Activated T-cell treated with anti-CD3 and anti-CD28 coated beads, Interleukin-2, amount 50 U/mL, for 72 hours (primary cell): ENCODE results near the gene SIPA1L3. TPM values are rescaled to one million over a fixed set of nuclear protein-coding genes. Genes with fewer than 3 reads are reported as not detected.
A peak's percentile ranks its signal among the peaks of the same experiment; 100 is the strongest.

Experiments used
- ATAC-seq, 2 donors: fragments of 150-1000 bp; cut with Tn5 transposase; replicated peaks in 1 of 2; 2 replicates each; pipeline ENCODE4 v1.10.0; 2021; ENCODE audit warnings: moderate library complexity in 2 of 2, mild to moderate bottlenecking in 1 of 2
- DNase-seq, 2 donors: peaks; one replicate each; pipeline ENCODE4 v3.0.0; 2021 to 2022; ENCODE audit warnings: mixed read lengths in 1 of 2
- H3K27ac Mint-ChIP-seq: one replicate; pipeline ENCODE4 v1.8.0; 2022; ENCODE audit warnings: mild to moderate bottlenecking, moderate library complexity, mixed read lengths
- H3K27me3 Mint-ChIP-seq: one replicate; pipeline ENCODE4 v1.8.0; 2022; ENCODE audit warnings: low read depth, mixed read lengths
- H3K36me3 Mint-ChIP-seq, 2 donors: one replicate each; pipeline ENCODE4 v1.8.0; 2022; ENCODE audit warnings: mixed read lengths in 2 of 2, mild to moderate bottlenecking in 1 of 2; ENCODE audit not compliant: insufficient read depth in 2 of 2
- H3K4me1 Mint-ChIP-seq: one replicate; pipeline ENCODE4 v1.8.0; 2022; ENCODE audit warnings: low read depth, mixed read lengths
- H3K4me3 Mint-ChIP-seq, 2 donors: one replicate each; pipeline ENCODE4 v1.8.0; 2022; ENCODE audit warnings: mild to moderate bottlenecking in 2 of 2, mixed read lengths in 2 of 2, moderate library complexity in 2 of 2
- H3K9me3 Mint-ChIP-seq, 2 donors: one replicate each; pipeline ENCODE4 v1.8.0; 2022; ENCODE audit warnings: mixed read lengths in 2 of 2
- total RNA-seq, 2 donors: library from RNA; stranded (reverse); gene quantifications; one replicate each; pipeline ENCODE4 v1.2.3, GENCODE V29; 2022

Gene SIPA1L3
- total RNA-seq, 2 donors from 2014 or later: 12.8 TPM

DNA sequence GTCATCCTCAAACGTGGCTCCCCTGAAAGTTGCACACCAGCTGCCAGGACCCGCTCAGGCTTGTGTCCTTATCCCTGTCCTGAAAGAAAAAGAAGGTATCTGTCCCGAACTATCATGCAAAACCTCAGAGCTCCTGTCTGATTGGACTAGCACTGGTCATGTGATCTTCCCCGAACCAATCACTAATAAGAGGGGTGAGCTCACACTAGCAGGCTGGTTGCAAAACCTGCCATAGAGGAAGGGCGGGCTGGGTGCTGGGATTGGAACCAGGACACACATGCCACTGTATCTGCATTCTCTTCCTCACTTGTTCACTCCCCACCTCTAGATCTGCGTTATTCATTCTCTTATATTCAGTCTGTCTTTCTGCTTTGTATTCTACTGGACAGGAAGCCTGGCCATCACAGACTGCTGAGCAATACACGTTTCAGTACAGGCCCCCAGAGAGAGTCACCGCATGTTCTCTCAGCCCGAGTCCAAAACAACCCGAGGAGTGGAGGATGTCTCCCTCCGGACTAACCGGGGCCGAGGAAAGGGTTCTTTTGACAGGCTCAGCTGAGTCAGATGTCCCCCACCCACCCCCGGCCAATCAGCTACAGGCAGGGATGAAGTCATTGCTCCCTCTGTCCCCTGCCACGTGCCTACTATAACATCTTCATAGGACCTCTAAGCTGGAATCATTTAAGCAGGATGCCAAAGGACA is 97.7 kb downstream of the SIPA1L3 start:
- DNase-seq (peak; percentile 15 to 21), ATAC-seq (peak; percentile 22 to 37)
- Mint-ChIP-seq H3K9me3 (no peaks in the 10 kb centered on the region), H3K36me3 (no peaks in the 10 kb centered on the region), H3K4me3 (no peak overlapping the region), H3K4me1 (peaks cover 5% of the 10 kb centered on the region), H3K27ac (no peak overlapping the region), H3K27me3 (no peaks in the 10 kb centered on the region)

- no peak overlapping the region for H3K27ac Mint-ChIP-seq
Measured at GRCh38 chr19:38005224-38005614, 98.2 kb downstream of the SIPA1L3 start.

DNA sequence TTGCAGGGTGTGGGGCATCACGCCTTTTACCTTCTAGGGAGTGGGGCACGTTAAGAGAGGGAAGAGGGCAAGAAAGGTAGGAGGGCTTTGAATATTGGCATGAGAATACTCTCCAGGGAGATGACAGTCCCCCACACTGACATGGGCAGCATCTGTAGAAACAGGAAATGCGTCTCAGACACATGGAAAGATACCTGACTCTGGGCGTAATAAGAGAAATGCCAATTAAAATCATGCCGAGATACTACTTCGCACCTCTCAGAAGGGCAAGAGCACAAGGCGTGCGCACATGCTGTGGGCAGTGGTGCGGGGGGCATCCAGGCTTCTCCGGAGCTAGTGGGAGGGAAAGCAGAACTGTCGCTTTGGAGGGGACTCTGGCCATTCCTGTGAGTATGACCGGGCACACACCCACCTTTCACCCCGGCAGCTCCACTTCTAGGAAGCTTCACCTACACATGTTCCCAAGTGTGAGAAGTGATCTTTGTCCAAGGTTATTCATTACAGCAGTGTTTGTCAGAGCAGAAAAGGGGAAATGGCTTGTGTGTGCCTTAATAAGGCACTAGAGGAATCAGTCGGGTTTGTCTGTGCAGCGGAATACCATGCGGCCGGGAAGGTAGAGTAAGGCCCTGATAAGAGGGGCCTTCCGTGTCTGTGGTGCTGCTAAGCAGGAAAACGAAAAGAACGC is 99.5 kb downstream of the SIPA1L3 start:
- ATAC-seq: no peak
- Mint-ChIP-seq H3K36me3 (no peaks in the 10 kb centered on the region), H3K27ac (no peak overlapping the region), H3K4me1 (no peaks in the 10 kb centered on the region), H3K27me3 (no peaks in the 10 kb centered on the region), H3K9me3 (no peaks in the 10 kb centered on the region), H3K4me3 (no peak overlapping the region)
- DNase-seq: no peak

More at GRCh38 chr19:38005224-38005614, 98.2 kb downstream of the SIPA1L3 start:
- DNase-seq (no peak), ATAC-seq (no peak)
- peaks cover 3% of the 10 kb centered on the region for H3K4me1 Mint-ChIP-seq
- H3K9me3 Mint-ChIP-seq: no peaks in the 10 kb centered on the region
- H3K4me3 Mint-ChIP-seq: peak overlapping the region in 1 of 2 donors; percentile 31
- H3K36me3 Mint-ChIP-seq: no peaks in the 10 kb centered on the region
- H3K27me3 Mint-ChIP-seq: no peaks in the 10 kb centered on the region

- Mint-ChIP-seq H3K36me3 (no peaks in the 10 kb centered on the region), H3K4me1 (no peaks in the 10 kb centered on the region), H3K4me3 (no peak overlapping the region), H3K9me3 (no peaks in the 10 kb centered on the region), H3K27me3 (no peaks in the 10 kb centered on the region), H3K27ac (no peak overlapping the region)
- no peak for DNase-seq
- no peak for ATAC-seq
Measured at GRCh38 chr19:38009650-38010242, 102.7 kb downstream of the SIPA1L3 start.

DNA sequence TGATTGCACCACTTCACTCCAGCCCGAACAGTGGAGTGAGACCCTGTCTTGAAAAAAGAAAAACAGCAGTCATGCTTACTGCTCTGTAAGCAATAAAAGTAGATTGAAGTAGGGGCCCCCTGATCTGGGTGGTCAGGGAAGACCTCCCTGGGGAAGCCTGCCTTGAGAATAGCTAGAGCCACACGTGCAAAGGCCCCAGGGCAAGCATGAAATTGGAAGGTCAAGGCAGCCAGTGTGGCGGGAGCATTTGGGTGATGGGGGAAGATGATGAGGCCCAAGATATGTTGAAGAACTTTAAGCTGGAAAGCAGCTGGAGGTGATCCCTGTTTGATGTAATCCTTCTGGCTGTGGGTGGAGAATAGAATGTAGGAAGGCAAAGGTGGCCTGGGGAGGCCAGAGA is 104.4 kb downstream of the SIPA1L3 start:
- H3K4me3 Mint-ChIP-seq: no peak overlapping the region
- H3K36me3 Mint-ChIP-seq: no peaks in the 10 kb centered on the region
- no peaks in the 10 kb centered on the region for H3K27me3 Mint-ChIP-seq
- H3K9me3 Mint-ChIP-seq: no peaks in the 10 kb centered on the region
- no peak for ATAC-seq
- H3K4me1 Mint-ChIP-seq: no peaks in the 10 kb centered on the region
- no peak for DNase-seq
- H3K27ac Mint-ChIP-seq: no peak overlapping the region

DNA sequence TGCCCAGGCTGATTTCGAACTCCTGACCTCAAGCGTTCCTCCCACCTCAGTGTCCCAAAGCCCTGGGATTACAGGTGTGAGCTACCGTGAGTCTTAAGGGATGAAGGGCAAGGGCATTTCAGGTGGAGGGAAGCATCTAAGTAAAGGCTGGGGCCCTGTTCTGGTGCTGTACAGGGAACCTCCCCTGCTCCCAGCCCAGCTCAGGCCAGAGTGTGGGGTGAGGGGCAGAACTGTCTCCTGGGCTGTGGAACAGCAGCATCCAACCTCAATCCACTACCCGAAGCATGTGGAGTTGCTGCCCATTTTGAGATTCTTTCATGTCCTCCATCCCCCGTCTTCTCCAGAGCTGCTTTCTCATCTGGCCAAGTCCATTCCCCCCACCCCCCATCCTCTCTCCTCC is 105.3 kb downstream of the SIPA1L3 start:
- Mint-ChIP-seq H3K27ac (no peak overlapping the region), H3K4me3 (no peak overlapping the region), H3K36me3 (no peaks in the 10 kb centered on the region), H3K9me3 (no peaks in the 10 kb centered on the region), H3K27me3 (no peaks in the 10 kb centered on the region), H3K4me1 (no peaks in the 10 kb centered on the region)
- DNase-seq (no peak), ATAC-seq (no peak)

DNA sequence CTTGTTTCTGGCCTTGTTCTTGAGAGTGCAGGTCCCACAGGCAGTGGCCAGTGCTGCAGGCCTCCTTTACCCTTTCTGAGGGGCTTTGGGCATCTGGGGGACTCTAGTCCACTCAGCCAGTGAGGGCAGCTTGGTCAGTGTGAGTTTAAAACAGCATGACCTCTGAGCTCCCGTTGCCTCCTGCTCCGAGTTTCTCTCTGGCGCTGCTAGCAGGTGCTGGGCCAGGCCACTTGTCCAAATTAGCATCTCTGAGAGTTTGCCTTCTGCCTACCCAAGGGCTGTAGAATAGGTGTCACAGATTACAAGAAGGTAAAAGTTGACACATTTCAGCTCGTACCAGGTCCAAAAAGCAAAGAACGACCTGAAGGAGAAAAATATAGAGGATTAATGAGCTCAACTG is 105.9 kb downstream of the SIPA1L3 start:
- no peaks in the 10 kb centered on the region for H3K36me3 Mint-ChIP-seq
- H3K27me3 Mint-ChIP-seq: no peaks in the 10 kb centered on the region
- H3K27ac Mint-ChIP-seq: no peak overlapping the region
- ATAC-seq (no peak), DNase-seq (no peak)
- no peak overlapping the region for H3K4me3 Mint-ChIP-seq
- no peaks in the 10 kb centered on the region for H3K9me3 Mint-ChIP-seq
- H3K4me1 Mint-ChIP-seq: no peaks in the 10 kb centered on the region

DNA sequence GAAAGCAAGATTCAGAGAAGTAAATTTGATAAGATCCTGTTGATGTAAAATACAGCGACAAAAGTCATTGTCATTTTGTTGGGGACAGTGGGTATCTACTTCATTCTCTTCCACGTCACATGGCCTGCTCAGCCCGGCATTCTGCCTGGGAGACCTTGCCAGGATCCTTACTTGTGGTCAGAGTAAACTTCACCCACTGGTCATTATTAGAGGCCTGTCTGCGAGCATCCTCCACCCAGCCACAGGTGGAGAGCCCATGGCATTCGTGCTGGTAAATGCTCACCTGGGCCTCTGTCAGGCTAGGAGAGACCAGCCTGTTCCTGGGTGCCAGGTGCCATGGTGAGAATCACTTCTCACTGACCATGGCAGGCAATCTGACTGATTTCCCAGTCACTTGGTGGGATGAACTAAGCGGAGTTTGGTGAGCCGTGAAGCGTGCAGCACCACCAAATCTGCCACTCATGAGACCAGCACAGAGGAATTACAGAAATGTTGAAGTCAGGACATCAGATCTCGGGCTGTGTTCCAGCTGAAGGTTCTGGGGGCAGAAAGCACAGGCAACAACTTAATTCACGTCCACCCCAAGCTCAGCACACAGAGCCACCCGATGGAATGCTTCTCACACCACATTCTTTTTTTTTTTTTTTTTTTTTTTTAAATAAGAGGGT is 107.0 kb downstream of the SIPA1L3 start:
- H3K9me3 Mint-ChIP-seq: no peaks in the 10 kb centered on the region
- no peak overlapping the region for H3K27ac Mint-ChIP-seq
- no peaks in the 10 kb centered on the region for H3K36me3 Mint-ChIP-seq
- no peak overlapping the region for H3K4me3 Mint-ChIP-seq
- DNase-seq: no peak
- H3K27me3 Mint-ChIP-seq: no peaks in the 10 kb centered on the region
- ATAC-seq: no peak
- no peaks in the 10 kb centered on the region for H3K4me1 Mint-ChIP-seq

DNA sequence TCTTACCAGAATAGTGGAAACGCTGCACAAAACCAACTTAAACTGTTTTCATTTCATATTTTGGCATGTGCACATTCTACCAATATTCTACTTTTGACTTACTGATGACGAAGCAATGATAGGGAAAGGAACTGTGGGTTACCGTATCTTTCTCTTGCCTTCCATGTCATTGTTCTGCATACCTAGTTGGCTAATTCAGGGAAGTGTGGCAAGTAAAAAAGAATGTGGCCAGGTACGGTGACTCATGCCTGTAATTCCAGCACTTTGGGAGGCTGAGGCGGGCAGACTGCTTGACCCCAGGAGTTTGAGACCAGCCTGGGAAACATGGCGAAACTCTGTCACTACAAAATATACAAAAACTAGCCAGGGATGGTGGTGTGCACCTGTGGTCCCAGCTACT is 108.2 kb downstream of the SIPA1L3 start:
- no peak for DNase-seq
- H3K4me3 Mint-ChIP-seq: no peak overlapping the region
- no peaks in the 10 kb centered on the region for H3K4me1 Mint-ChIP-seq
- no peaks in the 10 kb centered on the region for H3K36me3 Mint-ChIP-seq
- no peaks in the 10 kb centered on the region for H3K9me3 Mint-ChIP-seq
- no peak overlapping the region for H3K27ac Mint-ChIP-seq
- no peak for ATAC-seq
- no peaks in the 10 kb centered on the region for H3K27me3 Mint-ChIP-seq

DNA sequence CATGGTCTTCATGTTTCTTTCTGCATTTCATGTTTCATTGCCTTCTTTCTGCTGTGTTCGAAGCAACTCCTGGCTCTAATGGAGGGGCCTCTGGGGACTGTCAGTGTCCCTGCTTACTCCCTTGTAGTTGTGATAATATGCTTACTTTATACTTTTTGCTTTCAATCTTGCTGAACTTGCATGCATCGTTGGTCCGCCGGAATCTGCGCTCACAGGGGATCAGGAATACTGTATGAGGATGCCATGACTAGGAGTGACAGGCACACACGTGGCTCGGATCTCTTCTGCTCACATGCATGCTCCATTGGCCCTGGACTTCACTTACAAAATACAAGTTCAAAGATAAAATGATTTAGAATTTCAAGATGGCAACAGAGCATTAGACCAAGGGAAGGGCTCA is 108.8 kb downstream of the SIPA1L3 start:
- no peaks in the 10 kb centered on the region for H3K9me3 Mint-ChIP-seq
- ATAC-seq: no peak
- H3K27ac Mint-ChIP-seq: no peak overlapping the region

DNA sequence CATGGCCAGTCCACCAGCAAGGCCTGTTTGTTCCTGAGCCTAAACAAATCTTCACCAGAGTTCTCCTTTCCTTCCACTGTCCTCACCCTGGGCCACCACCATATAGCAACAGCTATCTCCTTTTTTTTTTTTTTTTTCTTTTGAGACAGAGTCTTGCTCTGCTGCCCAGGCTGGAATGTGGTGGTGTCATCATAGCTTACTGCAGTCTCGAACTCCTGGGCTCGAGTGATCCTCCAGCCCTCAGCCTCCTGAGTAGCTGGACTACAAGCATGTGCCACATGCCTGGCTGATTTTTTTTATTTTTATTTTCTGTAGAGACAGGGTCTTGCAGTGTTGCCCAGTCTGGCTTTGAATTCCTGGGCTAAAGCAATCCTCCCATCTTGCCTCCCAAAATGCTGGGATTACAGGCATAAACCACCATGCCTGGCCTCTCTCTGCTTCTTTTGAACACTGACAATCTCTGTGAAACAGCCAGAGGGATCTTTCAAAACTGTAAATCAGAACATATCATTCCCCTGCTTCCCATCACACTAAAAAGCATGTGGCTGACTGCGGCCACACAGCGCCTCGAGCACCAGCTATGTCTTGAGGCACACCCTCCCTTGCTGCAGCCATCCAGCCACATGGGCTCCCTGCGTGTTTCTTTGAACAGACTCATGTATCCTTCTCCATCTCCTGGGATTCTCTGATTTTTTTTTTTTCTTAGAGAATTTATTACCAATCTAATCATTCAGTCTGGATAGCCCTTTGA is 110.6 kb downstream of the SIPA1L3 start:
- Mint-ChIP-seq H3K36me3 (no peaks in the 10 kb centered on the region), H3K27ac (no peak overlapping the region), H3K4me3 (no peak overlapping the region), H3K27me3 (no peaks in the 10 kb centered on the region), H3K4me1 (no peaks in the 10 kb centered on the region), H3K9me3 (no peaks in the 10 kb centered on the region)
- no peak for DNase-seq
- no peak for ATAC-seq

More for the DNA sequence above, 108.8 kb downstream of the SIPA1L3 start:
- Mint-ChIP-seq H3K27me3 (no peaks in the 10 kb centered on the region), H3K4me3 (no peak overlapping the region), H3K4me1 (no peaks in the 10 kb centered on the region), H3K36me3 (no peaks in the 10 kb centered on the region)
- no peak for DNase-seq

- no peak overlapping the region for H3K27ac Mint-ChIP-seq
- no peaks in the 10 kb centered on the region for H3K36me3 Mint-ChIP-seq
- no peak for DNase-seq
Measured at GRCh38 chr19:38018694-38019395, 111.8 kb downstream of the SIPA1L3 start.

More at GRCh38 chr19:38018694-38019395, 111.8 kb downstream of the SIPA1L3 start:
- H3K4me3 Mint-ChIP-seq: no peak overlapping the region
- H3K27me3 Mint-ChIP-seq: no peaks in the 10 kb centered on the region
- no peak for ATAC-seq
- no peaks in the 10 kb centered on the region for H3K9me3 Mint-ChIP-seq
- no peaks in the 10 kb centered on the region for H3K4me1 Mint-ChIP-seq
